Fibroblast of skin of left quadriceps (primary cell): Measurements from ENCODE around the gene WASHC2A.
A peak's percentile ranks its signal among the peaks of the same experiment; 100 is the strongest.
"Not testable (repeated sequence)": the region's sequence is repeated elsewhere in the genome, so short reads cannot be mapped to it uniquely, and the experiment has no call there.

ENCODE experiments used
- DNase-seq, 2 experiments: peaks; one replicate each; pipeline ENCODE4 v3.0.0-alpha.2; 2013; ENCODE audit warnings: low read depth in 2 of 2

Gene WASHC2A

GRCh38 chr10:50067546-50068351 lies at the start of gene WASHC2A:
Gene WASHC2A (plus strand): TSS chr10:50067954. CDS start chr10:50068006, 52 bp downstream.
- peak; percentile 10 to 47 for DNase-seq

GRCh38 chr10:50019279-50019678 lies 48.5 kb upstream of the WASHC2A start:
- not testable (repeated sequence) for DNase-seq

- not testable (repeated sequence) for DNase-seq
These were observed 47.2 kb upstream of the WASHC2A start for GRCh38 chr10:50020451-50021024.

- DNase-seq, result no peak
These were observed 46.1 kb upstream of the WASHC2A start for GRCh38 chr10:50021646-50022045.

GRCh38 chr10:50024716-50025383 lies 42.9 kb upstream of the WASHC2A start:
- not testable (repeated sequence) for DNase-seq

GRCh38 chr10:50025627-50026026 lies 42.1 kb upstream of the WASHC2A start:
- no peak for DNase-seq

GRCh38 chr10:50027195-50027594 lies 40.6 kb upstream of the WASHC2A start:
- DNase-seq, result no peak

GRCh38 chr10:50033481-50033880 lies 34.3 kb upstream of the WASHC2A start:
- peak; percentile 17 to 26 for DNase-seq

GRCh38 chr10:50035337-50035736 lies 32.4 kb upstream of the WASHC2A start:
- DNase-seq, result not testable (repeated sequence)

GRCh38 chr10:50044941-50045664 lies 22.7 kb upstream of the WASHC2A start:
- DNase-seq, result no peak

- DNase-seq, result peak; percentile 31 to 37
These were observed 21.3 kb upstream of the WASHC2A start for GRCh38 chr10:50046457-50046856.

- DNase-seq, result not testable (repeated sequence)
These were observed 20.2 kb upstream of the WASHC2A start for GRCh38 chr10:50047594-50047993.

- DNase-seq, result not testable (repeated sequence)
These were observed 15.6 kb upstream of the WASHC2A start for GRCh38 chr10:50051995-50052660.

GRCh38 chr10:50052778-50053376 lies 14.9 kb upstream of the WASHC2A start:
- DNase-seq, result not testable (repeated sequence)

GRCh38 chr10:50055494-50056292 lies 12.1 kb upstream of the WASHC2A start:
- DNase-seq, result not testable (repeated sequence)

GRCh38 chr10:50056654-50057053 lies 11.1 kb upstream of the WASHC2A start:
- not testable (repeated sequence) for DNase-seq

- not testable (repeated sequence) for DNase-seq
These were observed 9.0 kb upstream of the WASHC2A start for GRCh38 chr10:50058727-50059126.

GRCh38 chr10:50059946-50060345 lies 7.8 kb upstream of the WASHC2A start:
- not testable (repeated sequence) for DNase-seq

- not testable (repeated sequence) for DNase-seq
These were observed 6.2 kb upstream of the WASHC2A start for GRCh38 chr10:50061548-50061947.

- no peak for DNase-seq
These were observed 4.7 kb upstream of the WASHC2A start for GRCh38 chr10:50063100-50063499.
